Astrocyte of the spinal cord (primary cell): ENCODE results near the gene ST6GALNAC3.

Experiments used
- DNase-seq: peaks from one replicate; pipeline ENCODE4 v3.0.0; 2011; ENCODE audit warnings: low read depth, low spot score
- H3K4me3 ChIP-seq: 2 replicates; pipeline ENCODE4 v1.5.1; 2011; ENCODE audit warnings: low read depth, mild to moderate bottlenecking, low read length, moderate library complexity
- CTCF ChIP-seq: IDR thresholded peaks from 2 replicates; pipeline ENCODE4 v1.5.1; 2012; ENCODE audit warnings: low read depth, mild to moderate bottlenecking, low read length, inconsistent platforms
- in situ Hi-C: cut with HindIII; loops from 2 replicates; pipeline ENCODE4 v1.10.0; 2017; ENCODE audit warnings: low sequenced_read_pairs

The ST6GALNAC3 gene

GRCh38 chr1:76611770-76612445 is 537.4 kb downstream of the ST6GALNAC3 start:
- no peak overlapping the region for H3K4me3 ChIP-seq
- no peak for TF ChIP-seq CTCF
- no peak for DNase-seq
- in situ Hi-C loops = no loop called here

- DNase-seq = no peak
- H3K4me3 ChIP-seq = no peak overlapping the region
- no peak for TF ChIP-seq CTCF
- in situ Hi-C loops = no loop called here
These were observed 539.3 kb downstream of the ST6GALNAC3 start for GRCh38 chr1:76613886-76614285.

- in situ Hi-C loops = no loop called here
- DNase-seq = no peak
- H3K4me3 ChIP-seq = no peak overlapping the region
- TF ChIP-seq CTCF = no peak
These were observed 540.9 kb downstream of the ST6GALNAC3 start for GRCh38 chr1:76615253-76616035.

- no peak overlapping the region for H3K4me3 ChIP-seq
- DNase-seq = no peak
- in situ Hi-C loops = no loop called here
- no peak for TF ChIP-seq CTCF
These were observed 545.8 kb downstream of the ST6GALNAC3 start for GRCh38 chr1:76620371-76620770.

DNA sequence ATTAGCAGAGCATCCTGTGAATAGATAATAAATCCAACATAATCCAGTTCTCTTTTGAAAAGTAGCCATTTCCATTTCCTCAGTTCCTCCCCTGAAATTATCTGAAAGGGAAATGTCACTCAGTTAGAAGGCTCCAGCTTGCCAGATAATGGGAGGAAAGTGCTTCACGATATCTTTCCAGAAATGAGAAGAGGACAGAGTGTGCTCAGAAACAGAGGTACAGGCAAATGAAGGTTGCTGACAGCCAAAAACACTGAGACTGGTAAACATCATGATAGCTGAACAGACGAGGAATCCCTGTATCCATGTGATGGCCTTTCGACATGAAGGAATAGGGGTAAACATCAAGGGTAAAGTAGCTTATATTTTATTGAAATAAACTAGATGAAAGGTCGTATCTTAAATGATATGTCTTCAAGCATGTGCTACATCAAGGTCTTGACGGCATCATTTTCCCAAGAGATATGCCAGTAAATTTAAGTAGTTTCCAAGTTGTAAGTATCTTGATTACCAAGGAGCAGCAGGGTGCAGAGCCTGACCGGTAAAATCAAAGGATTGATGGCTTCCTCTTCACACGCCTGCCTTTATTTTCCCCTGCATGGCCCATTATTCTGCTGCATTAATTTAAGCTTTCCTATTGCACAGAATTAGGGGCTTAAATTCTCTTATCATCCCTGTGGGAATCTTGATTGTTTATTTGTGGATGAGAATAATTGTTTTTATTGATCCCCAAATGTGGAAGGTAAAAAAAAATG is 548.4 kb downstream of the ST6GALNAC3 start:
- H3K4me3 ChIP-seq = no peak overlapping the region
- no peak for DNase-seq
- in situ Hi-C loops = no loop called here
- TF ChIP-seq CTCF = no peak

DNA sequence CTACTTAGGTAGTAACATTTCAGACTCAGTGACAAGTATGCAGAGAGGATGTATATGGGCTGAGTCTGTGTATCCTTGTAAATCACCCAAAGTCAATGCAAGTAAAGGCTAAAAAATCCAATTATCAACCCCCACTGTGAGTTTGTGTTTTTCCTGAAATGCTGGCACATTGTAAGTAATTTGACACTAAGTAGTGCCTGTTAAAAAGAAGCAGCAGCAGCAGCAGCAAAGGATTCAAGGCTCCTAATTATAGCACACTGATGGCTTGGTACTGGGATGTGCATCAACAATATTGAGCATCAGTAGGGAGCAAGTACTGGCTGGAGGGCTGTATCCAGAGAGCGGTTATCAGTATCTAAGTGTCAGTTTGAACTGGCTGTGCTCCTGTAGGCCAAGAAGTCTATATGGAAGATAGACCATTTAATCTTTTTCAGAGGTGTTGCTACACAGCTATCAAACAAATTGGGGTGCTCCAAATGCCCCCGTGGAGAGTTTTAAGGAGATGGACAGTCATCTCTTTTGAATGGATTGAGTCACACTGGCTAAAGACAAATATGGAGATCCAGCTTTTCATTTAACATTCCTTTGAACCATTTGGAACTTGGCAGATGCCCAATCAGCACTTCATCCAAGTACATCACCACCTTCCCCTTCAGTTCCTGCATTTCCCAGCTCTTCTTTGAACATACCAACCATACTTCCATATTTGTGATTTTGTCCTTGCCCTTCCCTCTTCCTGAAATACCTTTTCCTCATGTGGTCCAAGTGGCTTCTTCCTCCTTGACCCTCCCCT is 551.5 kb downstream of the ST6GALNAC3 start:
- in situ Hi-C loops = no loop called here
- H3K4me3 ChIP-seq = no peak overlapping the region
- no peak for TF ChIP-seq CTCF
- DNase-seq = no peak
